ENCODE results near the gene SORL1-AS1.

The SORL1-AS1 gene

GRCh38 chr11:121500717-121501116 lies 48.0 kb upstream of the SORL1-AS1 start:
- Mint-ChIP-seq H3K27me3 (ENCODE audit: low read depth) (no peaks in the 10 kb centered on the region), H3K36me3 (ENCODE audit: insufficient read depth in 1 of 3, low read depth in 3 of 3) (peaks cover 62 to 86% (median 81%) of the 10 kb centered on the region in 3 experiments)
- no CpG with 5 or more reads among the region's 1 CpG for WGBS (ENCODE audit: extremely low coverage, insufficient read length, low lambda C conversion rate)

More at GRCh38 chr11:121500717-121501116, 48.0 kb upstream of the SORL1-AS1 start:
- Histone ChIP-seq H3K27ac (ENCODE audit: insufficient read length, low read depth, low read length) (no peak overlapping the region), H3K56ac (ENCODE audit: insufficient read length, low read depth, low read length) (no peak overlapping the region), H3K9me3 (ENCODE audit: control insufficient read depth, low read depth, low read length) (no peaks in the 10 kb centered on the region), H3K27me3 (ENCODE audit: insufficient read depth, low read length) (no peaks in the 10 kb centered on the region), H3K18ac (ENCODE audit: insufficient read length, low read depth, low read length) (no peak overlapping the region), H3K4me2 (ENCODE audit: insufficient read depth, insufficient read length, low read length) (no peak overlapping the region), H4K91ac (ENCODE audit: insufficient read length, low read depth, low read length) (no peak overlapping the region), H3K23ac (ENCODE audit: insufficient read length, low read depth, low read length) (no peak overlapping the region), H2BK15ac (ENCODE audit: low read depth, low read length) (no peak overlapping the region), H3K79me1 (ENCODE audit: insufficient read depth, low read depth, low read length, poor library complexity, severe bottlenecking) (no peaks in the 10 kb centered on the region), H2AK5ac (ENCODE audit: insufficient read length, low read length) (no peak overlapping the region), H3K14ac (ENCODE audit: insufficient read depth, low read length) (no peak overlapping the region), H3K4me1 (ENCODE audit: insufficient read depth, low read length) (no peaks in the 10 kb centered on the region), H3T11ph (ENCODE audit: low read length) (no peak overlapping the region), H4K8ac (replicated peaks; ENCODE audit: insufficient read length, low read depth, low read length) (no peak overlapping the region), H4K5ac (ENCODE audit: insufficient read length, low read depth, low read length) (no peak overlapping the region), H3K79me2 (ENCODE audit: insufficient read depth, low read length) (no peaks in the 10 kb centered on the region), H2BK12ac (ENCODE audit: insufficient read length, low read depth, low read length) (no peak overlapping the region), H3K9ac (ENCODE audit: extremely low read depth, insufficient read length, low read length) (no peak overlapping the region), H2BK120ac (ENCODE audit: low read depth, low read length, poor library complexity, severe bottlenecking) (no peak overlapping the region), H4K20me1 (ENCODE audit: control insufficient read depth, insufficient read depth, insufficient read length) (no peaks in the 10 kb centered on the region), H2AFZ (ENCODE audit: low read length) (no peak overlapping the region), H2BK20ac (ENCODE audit: low read depth, low read length, poor library complexity, severe bottlenecking) (no peak overlapping the region), H2BK5ac (ENCODE audit: insufficient read length, low read length) (no peak overlapping the region), H3K4ac (ENCODE audit: low read depth, low read length) (no peak overlapping the region), H3K23me2 (ENCODE audit: insufficient read length, low read depth, low read length, poor library complexity, severe bottlenecking) (no peaks in the 10 kb centered on the region)
- Mint-ChIP-seq H3K27ac (no peak overlapping the region), H3K4me1 (peaks cover 31 to 37% of the 10 kb centered on the region in 2 experiments), H3K9me3 (peaks cover 9 to 21% of the 10 kb centered on the region in 2 experiments), H3K4me3 (no peak overlapping the region)
- TF ChIP-seq CTCF (conservative IDR thresholded peaks at IDR 0.05) = no peak
- no peak for DNase-seq
